H9 (cell line): ENCODE measurements around the gene SLC16A3. TPM values are rescaled to one million over a fixed set of nuclear protein-coding genes. Genes with fewer than 3 reads are reported as not detected.
A peak's percentile ranks its signal among the peaks of the same experiment; 100 is the strongest.

Experiments
- DNase-seq: peaks from one replicate; pipeline ENCODE4 v3.0.0-alpha.2; 2017
- H2AFZ ChIP-seq: one replicate; pipeline ENCODE4 v1.6.1; 2013; ENCODE audit warnings: mild to moderate bottlenecking, low read length, control low read depth, moderate library complexity
- H2AK5ac ChIP-seq: 2 replicates; pipeline ENCODE4 v1.6.1; 2013; ENCODE audit warnings: low read length, control low read depth, mixed read lengths; ENCODE audit not compliant: insufficient read length
- H2BK120ac ChIP-seq: one replicate; pipeline ENCODE4 v1.6.1; 2013; ENCODE audit warnings: low read depth, mild to moderate bottlenecking, low read length, control low read depth, inconsistent platforms; ENCODE audit not compliant: poor library complexity, severe bottlenecking
- H2BK12ac ChIP-seq: 2 replicates; pipeline ENCODE4 v1.6.1; 2013; ENCODE audit warnings: low read length, control low read depth, mixed read lengths, low read depth; ENCODE audit not compliant: insufficient read length
- H2BK15ac ChIP-seq: 2 replicates; pipeline ENCODE4 v1.6.1; 2013; ENCODE audit warnings: low read depth, low read length, control low read depth
- H2BK20ac ChIP-seq: one replicate; pipeline ENCODE4 v1.6.1; 2013; ENCODE audit warnings: low read depth, mild to moderate bottlenecking, low read length, control low read depth, inconsistent platforms; ENCODE audit not compliant: poor library complexity, severe bottlenecking
- H2BK5ac ChIP-seq: 2 replicates; pipeline ENCODE4 v1.6.1; 2013; ENCODE audit warnings: low read length, control low read depth, mixed read lengths; ENCODE audit not compliant: insufficient read length
- H3K14ac ChIP-seq: 2 replicates; pipeline ENCODE4 v1.6.1; 2013; ENCODE audit warnings: low read length, control low read depth; ENCODE audit not compliant: insufficient read depth
- H3K18ac ChIP-seq: 2 replicates; pipeline ENCODE4 v1.6.1; 2013; ENCODE audit warnings: low read depth, mild to moderate bottlenecking, mixed read lengths, low read length, control low read depth; ENCODE audit not compliant: insufficient read length
- H3K23ac ChIP-seq: 2 replicates; pipeline ENCODE4 v1.6.1; 2013; ENCODE audit warnings: low read length, control low read depth, mixed read lengths, low read depth; ENCODE audit not compliant: insufficient read length
- H3K23me2 ChIP-seq: 2 replicates; pipeline ENCODE4 v1.6.1; 2013; ENCODE audit warnings: low read depth, mild to moderate bottlenecking, mixed read lengths, low read length, control low read depth; ENCODE audit not compliant: insufficient read length, poor library complexity, severe bottlenecking
- H3K27ac ChIP-seq: 2 replicates; pipeline ENCODE4 v1.5.1; 2013; ENCODE audit warnings: low read length, control low read depth, mixed read lengths, low read depth; ENCODE audit not compliant: insufficient read length
- H3K27me3 ChIP-seq: 2 replicates; pipeline ENCODE4 v1.6.1; 2013; ENCODE audit warnings: low read length, control low read depth, inconsistent platforms; ENCODE audit not compliant: insufficient read depth
- H3K4ac ChIP-seq: 2 replicates; pipeline ENCODE4 v1.6.1; 2013; ENCODE audit warnings: low read depth, mild to moderate bottlenecking, control low read depth, inconsistent platforms, low read length, moderate library complexity
- H3K4me1 ChIP-seq: 2 replicates; pipeline ENCODE4 v1.6.1; 2013; ENCODE audit warnings: low read length, control low read depth, inconsistent platforms; ENCODE audit not compliant: insufficient read depth
- H3K4me2 ChIP-seq: 2 replicates; pipeline ENCODE4 v1.6.1; 2013; ENCODE audit warnings: low read length, control low read depth, mixed read lengths; ENCODE audit not compliant: insufficient read length, insufficient read depth
- H3K56ac ChIP-seq: 2 replicates; pipeline ENCODE4 v1.6.1; 2013; ENCODE audit warnings: low read depth, mild to moderate bottlenecking, mixed read lengths, low read length, control low read depth; ENCODE audit not compliant: insufficient read length
- H3K79me1 ChIP-seq: 2 replicates; pipeline ENCODE4 v1.6.1; 2013; ENCODE audit warnings: low read depth, mild to moderate bottlenecking, moderate library complexity, low read length, control low read depth, inconsistent platforms; ENCODE audit not compliant: insufficient read depth, poor library complexity, severe bottlenecking
- H3K79me2 ChIP-seq: 2 replicates; pipeline ENCODE4 v1.6.1; 2013; ENCODE audit warnings: low read length, control low read depth, inconsistent platforms; ENCODE audit not compliant: insufficient read depth
- H3K9ac ChIP-seq: 2 replicates; pipeline ENCODE4 v1.6.1; 2013; ENCODE audit warnings: low read length, control low read depth, mixed read lengths; ENCODE audit not compliant: insufficient read length; ENCODE audit errors: extremely low read depth
- H3K9me3 ChIP-seq: one replicate; pipeline ENCODE4 v1.6.1; 2013; ENCODE audit warnings: low read depth, low read length, inconsistent platforms; ENCODE audit not compliant: control insufficient read depth
- H3T11ph ChIP-seq: one replicate; pipeline ENCODE4 v1.6.1; 2013; ENCODE audit warnings: mild to moderate bottlenecking, low read length, control low read depth, inconsistent platforms
- H4K20me1 ChIP-seq: one replicate; pipeline ENCODE4 v1.6.1; 2013; ENCODE audit not compliant: control insufficient read depth, insufficient read length, insufficient read depth
- H4K5ac ChIP-seq: 2 replicates; pipeline ENCODE4 v1.6.1; 2013; ENCODE audit warnings: low read depth, mild to moderate bottlenecking, mixed read lengths, low read length, control low read depth; ENCODE audit not compliant: insufficient read length
- H4K8ac ChIP-seq: replicated peaks from 2 replicates; pipeline ENCODE4 v1.6.1; 2013; ENCODE audit warnings: low read length, control low read depth, mixed read lengths, low read depth; ENCODE audit not compliant: insufficient read length
- H4K91ac ChIP-seq: 2 replicates; pipeline ENCODE4 v1.6.1; 2013; ENCODE audit warnings: low read depth, mild to moderate bottlenecking, moderate library complexity, mixed read lengths, low read length, control low read depth; ENCODE audit not compliant: insufficient read length
- H3K27ac Mint-ChIP-seq, 3 experiments: 2 replicates in 2 of 3; 3 replicates in 1 of 3; pipeline ENCODE4 v1.8.0; 2020 to 2021; ENCODE audit warnings: mixed read lengths in 3 of 3, mild to moderate bottlenecking in 1 of 3, moderate library complexity in 1 of 3
- H3K27me3 Mint-ChIP-seq: 2 replicates; pipeline ENCODE4 v1.8.0; 2021; ENCODE audit warnings: low read depth, mild to moderate bottlenecking, moderate library complexity, mixed read lengths
- H3K36me3 Mint-ChIP-seq, 3 experiments: 2 replicates in 2 of 3; 3 replicates in 1 of 3; pipeline ENCODE4 v1.8.0; 2020 to 2021; ENCODE audit warnings: low read depth in 3 of 3, mixed read lengths in 3 of 3; ENCODE audit not compliant: insufficient read depth in 1 of 3
- H3K4me1 Mint-ChIP-seq, 2 experiments: 2 replicates each; pipeline ENCODE4 v1.8.0; 2020; ENCODE audit warnings: mixed read lengths in 2 of 2
- H3K4me3 Mint-ChIP-seq, 2 experiments: 2 replicates in 1 of 2; 3 replicates in 1 of 2; pipeline ENCODE4 v1.8.0; 2020 to 2021; ENCODE audit warnings: mild to moderate bottlenecking in 2 of 2, mixed read lengths in 2 of 2, moderate library complexity in 1 of 2
- H3K9me3 Mint-ChIP-seq, 2 experiments: 2 replicates in 1 of 2; 3 replicates in 1 of 2; pipeline ENCODE4 v1.8.0; 2020; ENCODE audit warnings: mild to moderate bottlenecking in 2 of 2, mixed read lengths in 2 of 2, moderate library complexity in 1 of 2
- WGBS: extraction: QIAGEN DNeasy Blood & Tissue Kit; methylation state at CpG from one replicate; pipeline ENCODE4 v1.1.7; 2013; ENCODE audit warnings: missing lambda C conversion rate, low lambda C conversion rate, mixed read lengths; ENCODE audit not compliant: insufficient read length; ENCODE audit errors: extremely low coverage; 5-methylcytosine and 5-hydroxymethylcytosine counted together
- total RNA-seq: library from RNA; stranded (reverse); gene quantifications from 2 replicates; pipeline ENCODE4 v1.2.1, GENCODE V29; 2021
- TF ChIP-seq, protein P1 (sequence below): fragments of 200-600 bp; sonication (generic); conservative IDR thresholded peaks from 3 replicates; pipeline ENCODE4 v1.8.0; 2021; ENCODE audit warnings: antibody characterized with exemption, mild to moderate bottlenecking

SLC16A3 gene
- total RNA-seq, 1 experiment from 2014 or later, result 28.4 TPM

GRCh38 chr17:82227629-82228277 lies 1.1 kb upstream of the SLC16A3 start:
- H2BK15ac ChIP-seq, result no peak overlapping the region
- WGBS, result no CpG with 5 or more reads among the region's 18 CpGs
- H3K27ac ChIP-seq, result no peak overlapping the region
- no peak overlapping the region for H2BK20ac ChIP-seq
- H3K4me2 ChIP-seq, result peak overlapping the region; percentile 21
- H3K23me2 ChIP-seq, result peaks cover 11% of the 10 kb centered on the region
- H3K79me2 ChIP-seq, result no peaks in the 10 kb centered on the region
- no peak overlapping the region for H2AK5ac ChIP-seq
- no peak overlapping the region for H3K56ac ChIP-seq
- H4K8ac ChIP-seq, result no peak overlapping the region
- no peak overlapping the region for H3K4ac ChIP-seq
- no peak overlapping the region for H2BK5ac ChIP-seq
- TF ChIP-seq, protein P1, sequence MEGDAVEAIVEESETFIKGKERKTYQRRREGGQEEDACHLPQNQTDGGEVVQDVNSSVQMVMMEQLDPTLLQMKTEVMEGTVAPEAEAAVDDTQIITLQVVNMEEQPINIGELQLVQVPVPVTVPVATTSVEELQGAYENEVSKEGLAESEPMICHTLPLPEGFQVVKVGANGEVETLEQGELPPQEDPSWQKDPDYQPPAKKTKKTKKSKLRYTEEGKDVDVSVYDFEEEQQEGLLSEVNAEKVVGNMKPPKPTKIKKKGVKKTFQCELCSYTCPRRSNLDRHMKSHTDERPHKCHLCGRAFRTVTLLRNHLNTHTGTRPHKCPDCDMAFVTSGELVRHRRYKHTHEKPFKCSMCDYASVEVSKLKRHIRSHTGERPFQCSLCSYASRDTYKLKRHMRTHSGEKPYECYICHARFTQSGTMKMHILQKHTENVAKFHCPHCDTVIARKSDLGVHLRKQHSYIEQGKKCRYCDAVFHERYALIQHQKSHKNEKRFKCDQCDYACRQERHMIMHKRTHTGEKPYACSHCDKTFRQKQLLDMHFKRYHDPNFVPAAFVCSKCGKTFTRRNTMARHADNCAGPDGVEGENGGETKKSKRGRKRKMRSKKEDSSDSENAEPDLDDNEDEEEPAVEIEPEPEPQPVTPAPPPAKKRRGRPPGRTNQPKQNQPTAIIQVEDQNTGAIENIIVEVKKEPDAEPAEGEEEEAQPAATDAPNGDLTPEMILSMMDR, result no peak
- no peak overlapping the region for H3K18ac ChIP-seq
- H2AFZ ChIP-seq, result no peak overlapping the region
- Mint-ChIP-seq H3K9me3 (0 out of 5 replicates have a peak, but pooled peaks cover 0 to 3% of the 10 kb centered on the region in 2 experiments), H3K4me3 (peak overlapping the region; percentile 60 to 70; a peak in 4 of 5 replicates), H3K27me3 (peaks cover 53% of the 10 kb centered on the region), H3K36me3 (no peaks in the 10 kb centered on the region; a peak in 1 of 7 replicates), H3K4me1 (peaks cover 2 to 4% of the 10 kb centered on the region in 2 experiments; a peak in 3 of 4 replicates), H3K27ac (no peak overlapping the region)
- no peak overlapping the region for H4K91ac ChIP-seq
- no peak overlapping the region for H3K23ac ChIP-seq
- peaks cover 2% of the 10 kb centered on the region for H4K20me1 ChIP-seq
- no peak overlapping the region for H2BK120ac ChIP-seq
- no peak overlapping the region; the same call in 1 of the 2 replicates for H3K14ac ChIP-seq
- H3K27me3 ChIP-seq, result peaks cover 22% of the 10 kb centered on the region; the same call in 1 of the 2 replicates
- no peak overlapping the region for H3K9ac ChIP-seq
- H3K4me1 ChIP-seq, result no peaks in the 10 kb centered on the region
- H3K79me1 ChIP-seq, result no peaks in the 10 kb centered on the region
- no peak overlapping the region for H4K5ac ChIP-seq
- DNase-seq, result no peak
- no peak overlapping the region for H2BK12ac ChIP-seq
- no peak overlapping the region for H3T11ph ChIP-seq
- H3K9me3 ChIP-seq, result no peaks in the 10 kb centered on the region
